SK-N-SH treated with all-trans-retinoic acid at 6 μM for 48 hours (cell line): ENCODE measurements around the gene HOXB4.
"Not testable (repeated sequence)": the region's sequence is repeated elsewhere in the genome, so short reads cannot be mapped to it uniquely, and the experiment has no call there.

Source experiments
- ATAC-seq: fragments of 200-7000 bp; cut with Tn5 transposase; 3 replicates; pipeline ENCODE4 v1.9.1; 2020; ENCODE audit warnings: mild to moderate bottlenecking, moderate library complexity
- ARNTL ChIP-seq: fragments of 450-650 bp; formaldehyde crosslinking; IDR thresholded peaks from 2 replicates; pipeline ENCODE4 v1.5.0; 2020; ENCODE audit warnings: low read depth, mild to moderate bottlenecking, moderate library complexity, borderline replicate concordance
- BACH2 ChIP-seq: fragments of 250-450 bp; sonication (Bioruptor Pico); IDR thresholded peaks from 2 replicates; pipeline ENCODE4 v1.9.0; 2021; ENCODE audit warnings: mild to moderate bottlenecking, borderline replicate concordance
- CSDC2 ChIP-seq: fragments of 250-450 bp; sonication (Bioruptor Pico); IDR thresholded peaks from 2 replicates; pipeline ENCODE4 v1.5.0; 2020; ENCODE audit warnings: mild to moderate bottlenecking, moderate library complexity
- ESRRG ChIP-seq: fragments of 250-450 bp; sonication (Bioruptor Pico); IDR thresholded peaks from 2 replicates; pipeline ENCODE4 v1.6.1; 2021; ENCODE audit warnings: mild to moderate bottlenecking
- GLIS3 ChIP-seq: fragments of 250-450 bp; sonication (Bioruptor Pico); IDR thresholded peaks from 2 replicates; pipeline ENCODE4 v1.5.0; 2020; ENCODE audit warnings: mild to moderate bottlenecking, moderate library complexity
- ISL1 ChIP-seq: fragments of 250-450 bp; sonication (Bioruptor Pico); IDR thresholded peaks from 2 replicates; pipeline ENCODE4 v2.1.2; 2022; ENCODE audit warnings: mild to moderate bottlenecking, moderate library complexity
- OSR1 ChIP-seq: fragments of 250-450 bp; sonication (Bioruptor Pico); IDR thresholded peaks from 2 replicates; pipeline ENCODE4 v1.8.0; 2022; ENCODE audit warnings: moderate library complexity, mild to moderate bottlenecking, inconsistent platforms
- RARB ChIP-seq: fragments of 250-450 bp; sonication (Bioruptor Pico); IDR thresholded peaks from 2 replicates; pipeline ENCODE4 v1.8.0; 2021; ENCODE audit warnings: mild to moderate bottlenecking, moderate library complexity
- SNAI2 ChIP-seq: fragments of 250-450 bp; sonication (Bioruptor Pico); IDR thresholded peaks from 2 replicates; pipeline ENCODE4 v1.5.0; 2020; ENCODE audit warnings: mild to moderate bottlenecking, moderate library complexity
- TCF4 ChIP-seq: fragments of 250-450 bp; sonication (Bioruptor Pico); IDR thresholded peaks from 2 replicates; pipeline ENCODE4 v1.8.0; 2021; ENCODE audit warnings: mild to moderate bottlenecking, moderate library complexity, borderline replicate concordance
- TOX ChIP-seq: fragments of 250-450 bp; sonication (Bioruptor Pico); IDR thresholded peaks from 2 replicates; pipeline ENCODE4 v1.8.0; 2021; ENCODE audit warnings: mild to moderate bottlenecking, moderate library complexity, borderline replicate concordance
- ZC3H10 ChIP-seq: fragments of 250-450 bp; sonication (Bioruptor Pico); IDR thresholded peaks from 2 replicates; pipeline ENCODE4 v1.5.1; 2021; ENCODE audit warnings: mild to moderate bottlenecking, moderate library complexity
- ZFP3 ChIP-seq: fragments of 250-450 bp; sonication (Bioruptor Pico); IDR thresholded peaks from 2 replicates; pipeline ENCODE4 v1.5.0; 2020; ENCODE audit warnings: mild to moderate bottlenecking, moderate library complexity
- ZFP30 ChIP-seq: fragments of 450-650 bp; formaldehyde crosslinking; IDR thresholded peaks from 2 replicates; pipeline ENCODE4 v1.5.0; 2022; ENCODE audit warnings: mild to moderate bottlenecking, moderate library complexity
- ZNF565 ChIP-seq: fragments of 450-650 bp; formaldehyde crosslinking; conservative IDR thresholded peaks from 2 replicates; pipeline ENCODE4 v1.5.0; 2020; ENCODE audit warnings: low read depth, mild to moderate bottlenecking, moderate library complexity
- ZNF8 ChIP-seq: fragments of 450-650 bp; formaldehyde crosslinking; IDR thresholded peaks from 2 replicates; pipeline ENCODE4 v1.5.0; 2020; ENCODE audit warnings: mild to moderate bottlenecking, moderate library complexity
- TF ChIP-seq, protein P1 (sequence below): fragments of 250-450 bp; sonication (Bioruptor Pico); IDR thresholded peaks from 2 replicates; pipeline ENCODE4 v1.5.1; 2021; ENCODE audit warnings: mild to moderate bottlenecking, moderate library complexity
- TF ChIP-seq, protein P2 (sequence below): fragments of 250-450 bp; sonication (Bioruptor Pico); IDR thresholded peaks from 2 replicates; pipeline ENCODE4 v1.5.1; 2020; ENCODE audit warnings: low read depth, mild to moderate bottlenecking, moderate library complexity
- TF ChIP-seq, protein P3 (sequence below): fragments of 250-450 bp; sonication (Bioruptor Pico); IDR thresholded peaks from 2 replicates; pipeline ENCODE4 v1.8.0; 2020; ENCODE audit warnings: mild to moderate bottlenecking, moderate library complexity, borderline replicate concordance

The HOXB4 gene

DNA sequence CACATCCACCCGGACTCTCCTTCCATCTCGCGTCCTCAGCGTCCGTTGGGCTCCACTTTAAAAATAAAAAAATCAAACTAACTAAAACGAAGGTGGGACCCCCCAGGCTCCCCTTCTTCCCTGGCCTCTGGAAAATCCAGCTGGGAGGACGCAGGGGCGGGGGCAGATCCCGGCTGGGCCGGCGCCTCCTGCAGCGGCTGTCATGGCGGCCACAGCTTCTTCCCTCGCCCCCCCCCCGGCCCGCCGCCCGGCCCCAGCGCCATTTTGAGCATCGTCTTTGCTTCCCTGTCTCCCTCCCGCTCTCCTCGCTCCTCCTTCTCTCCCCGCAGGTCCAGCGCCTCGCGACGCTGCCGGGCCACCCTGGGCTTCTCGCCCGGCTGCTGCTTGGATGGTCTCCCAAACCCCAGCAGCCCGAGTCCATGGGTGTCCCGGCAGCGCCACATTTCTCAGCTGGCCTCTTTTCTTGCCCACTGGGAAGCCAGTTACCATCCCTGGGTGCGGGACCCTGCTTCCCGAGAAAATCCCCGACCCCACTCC, 36.5 kb downstream of the HOXB4 start (continued):
- TF ChIP-seq, protein P1, sequence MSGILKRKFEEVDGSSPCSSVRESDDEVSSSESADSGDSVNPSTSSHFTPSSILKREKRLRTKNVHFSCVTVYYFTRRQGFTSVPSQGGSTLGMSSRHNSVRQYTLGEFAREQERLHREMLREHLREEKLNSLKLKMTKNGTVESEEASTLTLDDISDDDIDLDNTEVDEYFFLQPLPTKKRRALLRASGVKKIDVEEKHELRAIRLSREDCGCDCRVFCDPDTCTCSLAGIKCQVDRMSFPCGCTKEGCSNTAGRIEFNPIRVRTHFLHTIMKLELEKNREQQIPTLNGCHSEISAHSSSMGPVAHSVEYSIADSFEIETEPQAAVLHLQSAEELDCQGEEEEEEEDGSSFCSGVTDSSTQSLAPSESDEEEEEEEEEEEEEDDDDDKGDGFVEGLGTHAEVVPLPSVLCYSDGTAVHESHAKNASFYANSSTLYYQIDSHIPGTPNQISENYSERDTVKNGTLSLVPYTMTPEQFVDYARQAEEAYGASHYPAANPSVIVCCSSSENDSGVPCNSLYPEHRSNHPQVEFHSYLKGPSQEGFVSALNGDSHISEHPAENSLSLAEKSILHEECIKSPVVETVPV (CRISPR knock-in tag) = no peak
- TF ChIP-seq, all 23 proteins: peak for 0

DNA sequence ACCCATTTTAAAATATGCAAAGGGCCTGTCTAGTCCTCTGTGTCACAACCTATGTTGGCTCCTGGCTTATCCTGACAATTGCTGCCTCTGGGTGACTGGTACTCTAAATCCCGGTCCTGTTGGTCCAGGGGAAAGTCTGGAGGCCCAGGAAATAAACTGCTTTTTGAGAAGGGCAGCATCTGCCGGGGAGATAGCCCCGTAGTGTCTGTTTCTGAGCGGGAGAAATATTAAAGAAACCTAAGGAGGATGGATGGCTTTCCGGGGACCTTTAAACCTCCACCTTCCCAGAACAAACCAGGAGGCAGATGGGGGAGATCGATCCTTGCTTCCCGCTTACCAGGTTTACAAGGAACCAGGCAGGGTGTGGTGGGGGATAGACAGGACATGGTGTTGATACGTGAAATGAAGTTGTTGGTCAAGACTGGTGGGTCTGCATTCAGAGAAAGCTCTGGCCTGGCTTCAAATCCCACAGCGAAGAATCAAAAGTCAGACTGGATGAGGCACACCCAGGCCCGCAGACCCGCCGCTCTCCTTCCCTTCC, 37.0 kb downstream of the HOXB4 start:
- no peak for TF ChIP-seq ZFP30
- no peak for TF ChIP-seq GLIS3 (CRISPR knock-in tag)
- no peak for ATAC-seq

DNA sequence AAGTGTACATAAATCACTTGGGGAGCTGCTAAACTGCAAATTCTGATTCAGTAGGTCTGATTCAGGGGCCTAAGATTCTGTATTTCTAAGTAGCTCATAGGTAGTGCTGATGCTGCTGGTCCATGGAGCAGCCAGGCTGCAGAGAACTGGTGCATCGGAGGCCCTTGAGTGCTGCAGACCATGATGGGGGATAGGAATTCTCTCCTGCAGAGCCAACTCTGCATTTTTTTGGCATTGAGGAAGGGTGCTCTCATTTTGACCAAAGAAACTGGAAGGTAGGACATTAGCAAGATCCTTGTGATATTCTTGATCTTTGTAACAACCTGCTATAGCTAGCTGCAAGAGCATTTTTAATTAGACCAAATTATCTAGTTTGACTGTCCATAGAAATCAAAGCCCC, 37.9 kb downstream of the HOXB4 start:
- no peak for TF ChIP-seq ISL1 (CRISPR knock-in tag)
- TF ChIP-seq, protein P2, sequence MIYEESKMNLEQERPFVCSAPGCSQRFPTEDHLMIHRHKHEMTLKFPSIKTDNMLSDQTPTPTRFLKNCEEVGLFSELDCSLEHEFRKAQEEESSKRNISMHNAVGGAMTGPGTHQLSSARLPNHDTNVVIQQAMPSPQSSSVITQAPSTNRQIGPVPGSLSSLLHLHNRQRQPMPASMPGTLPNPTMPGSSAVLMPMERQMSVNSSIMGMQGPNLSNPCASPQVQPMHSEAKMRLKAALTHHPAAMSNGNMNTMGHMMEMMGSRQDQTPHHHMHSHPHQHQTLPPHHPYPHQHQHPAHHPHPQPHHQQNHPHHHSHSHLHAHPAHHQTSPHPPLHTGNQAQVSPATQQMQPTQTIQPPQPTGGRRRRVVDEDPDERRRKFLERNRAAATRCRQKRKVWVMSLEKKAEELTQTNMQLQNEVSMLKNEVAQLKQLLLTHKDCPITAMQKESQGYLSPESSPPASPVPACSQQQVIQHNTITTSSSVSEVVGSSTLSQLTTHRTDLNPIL = no peak
- TF ChIP-seq ESRRG = no peak
- TF ChIP-seq, protein P3, sequence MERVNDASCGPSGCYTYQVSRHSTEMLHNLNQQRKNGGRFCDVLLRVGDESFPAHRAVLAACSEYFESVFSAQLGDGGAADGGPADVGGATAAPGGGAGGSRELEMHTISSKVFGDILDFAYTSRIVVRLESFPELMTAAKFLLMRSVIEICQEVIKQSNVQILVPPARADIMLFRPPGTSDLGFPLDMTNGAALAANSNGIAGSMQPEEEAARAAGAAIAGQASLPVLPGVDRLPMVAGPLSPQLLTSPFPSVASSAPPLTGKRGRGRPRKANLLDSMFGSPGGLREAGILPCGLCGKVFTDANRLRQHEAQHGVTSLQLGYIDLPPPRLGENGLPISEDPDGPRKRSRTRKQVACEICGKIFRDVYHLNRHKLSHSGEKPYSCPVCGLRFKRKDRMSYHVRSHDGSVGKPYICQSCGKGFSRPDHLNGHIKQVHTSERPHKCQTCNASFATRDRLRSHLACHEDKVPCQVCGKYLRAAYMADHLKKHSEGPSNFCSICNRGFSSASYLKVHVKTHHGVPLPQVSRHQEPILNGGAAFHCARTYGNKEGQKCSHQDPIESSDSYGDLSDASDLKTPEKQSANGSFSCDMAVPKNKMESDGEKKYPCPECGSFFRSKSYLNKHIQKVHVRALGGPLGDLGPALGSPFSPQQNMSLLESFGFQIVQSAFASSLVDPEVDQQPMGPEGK = no peak
- TF ChIP-seq GLIS3 (CRISPR knock-in tag) = no peak
- TF ChIP-seq TCF4 (CRISPR knock-in tag) = no peak
- TF ChIP-seq CSDC2 (CRISPR knock-in tag) = no peak
- no peak for TF ChIP-seq ZNF8 (CRISPR knock-in tag)
- TF ChIP-seq ZC3H10 (CRISPR knock-in tag) = no peak
- no peak for TF ChIP-seq RARB
- no peak for TF ChIP-seq OSR1 (CRISPR knock-in tag)
- TF ChIP-seq ARNTL (CRISPR knock-in tag) = no peak
- TF ChIP-seq BACH2 (CRISPR knock-in tag) = no peak
- TF ChIP-seq SNAI2 = no peak
- no peak for ATAC-seq

DNA sequence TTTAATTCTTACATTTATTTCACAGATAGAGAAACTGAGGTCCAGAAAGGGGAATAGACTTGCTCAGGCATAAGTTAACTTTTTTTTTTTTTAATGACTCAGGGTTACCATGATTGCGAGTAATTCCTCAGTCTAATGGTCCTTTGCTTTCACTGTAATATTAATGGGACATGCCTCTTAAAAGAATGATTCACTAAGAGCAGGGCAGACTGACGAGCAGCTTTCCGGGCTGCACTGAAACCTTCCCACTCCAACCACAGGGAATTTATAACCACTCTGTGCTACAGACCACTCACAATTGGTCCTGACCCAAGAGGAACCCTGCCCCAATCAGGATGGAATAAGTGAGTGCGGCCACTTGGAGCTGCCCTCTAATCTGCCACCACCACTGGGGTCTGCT, 39.0 kb downstream of the HOXB4 start:
- no peak for ATAC-seq
- TF ChIP-seq ZFP30 (no peak), OSR1 (CRISPR knock-in tag) (no peak), GLIS3 (CRISPR knock-in tag) (no peak), TOX (CRISPR knock-in tag) (no peak), ZC3H10 (CRISPR knock-in tag) (no peak), ZNF565 (CRISPR knock-in tag) (no peak), BACH2 (CRISPR knock-in tag) (no peak), ZFP3 (CRISPR knock-in tag) (no peak), SNAI2 (no peak)
- TF ChIP-seq, protein P3 = no peak
- TF ChIP-seq, protein P2 = no peak

DNA sequence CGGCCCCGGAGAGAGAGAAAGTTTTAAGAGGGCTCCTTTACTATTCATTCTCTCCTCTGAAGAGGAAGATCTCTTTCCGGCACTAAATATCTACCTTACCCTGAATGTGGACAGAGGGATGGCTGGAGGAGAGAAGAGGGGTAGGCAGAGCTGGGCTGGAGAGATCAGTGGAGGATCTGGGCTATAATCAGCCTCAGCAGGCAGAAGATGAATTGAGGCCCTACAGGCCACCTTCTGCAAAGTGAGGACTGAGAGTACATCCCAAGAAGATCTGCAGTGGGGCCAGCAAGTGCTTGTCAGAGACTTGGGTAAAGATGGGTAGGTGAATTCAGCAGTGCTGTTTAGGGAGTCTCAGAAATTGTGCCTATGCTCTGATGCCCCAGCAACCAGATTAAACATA, 40.8 kb downstream of the HOXB4 start:
- ATAC-seq = no peak
- TF ChIP-seq ESRRG = no peak

DNA sequence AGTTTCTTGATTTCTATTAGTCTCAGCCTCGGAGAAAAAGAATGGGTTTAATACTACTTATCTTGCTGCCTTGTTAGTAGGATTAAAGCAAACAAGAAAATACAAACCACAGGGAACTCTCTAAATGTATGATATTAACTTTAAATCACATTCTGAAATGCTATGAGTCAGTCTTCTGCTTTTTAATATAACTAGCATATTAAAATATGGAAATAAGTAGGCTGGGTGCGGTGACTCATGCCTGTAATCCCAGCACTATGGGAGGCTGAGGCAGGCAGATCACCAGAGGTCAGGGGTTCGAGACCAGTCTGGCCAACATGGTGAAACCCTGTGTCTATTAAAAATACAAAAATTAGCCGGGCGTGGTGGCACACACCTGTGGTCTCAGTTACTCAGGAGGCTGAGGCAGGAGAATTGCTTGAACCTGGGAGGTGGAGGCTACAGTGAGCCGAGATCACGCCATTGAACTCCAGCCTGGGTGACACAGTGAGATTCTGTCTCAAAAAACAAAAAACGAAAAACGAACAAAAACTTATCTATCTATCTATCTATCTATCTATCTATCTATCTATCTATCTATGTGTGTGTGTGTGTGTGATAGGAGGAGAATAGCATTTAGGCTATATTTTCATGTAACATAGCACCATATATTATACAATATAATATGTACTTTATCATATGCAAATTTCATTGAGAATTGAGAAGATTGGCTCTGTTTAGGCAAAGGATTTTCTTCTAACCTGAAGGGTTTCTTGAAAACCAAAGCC, 42.2 kb downstream of the HOXB4 start:
- not testable (repeated sequence) for ATAC-seq
